GM18909 (cell line): Measurements from ENCODE around the gene C16orf90.

Experiments used
- ATAC-seq: cut with Tn5 transposase; IDR thresholded peaks from one replicate; pipeline ENCODE4 v1.9.1; 2021; ENCODE audit warnings: mild to moderate bottlenecking; ENCODE audit not compliant: unreplicated experiment, poor library complexity

Gene C16orf90

DNA sequence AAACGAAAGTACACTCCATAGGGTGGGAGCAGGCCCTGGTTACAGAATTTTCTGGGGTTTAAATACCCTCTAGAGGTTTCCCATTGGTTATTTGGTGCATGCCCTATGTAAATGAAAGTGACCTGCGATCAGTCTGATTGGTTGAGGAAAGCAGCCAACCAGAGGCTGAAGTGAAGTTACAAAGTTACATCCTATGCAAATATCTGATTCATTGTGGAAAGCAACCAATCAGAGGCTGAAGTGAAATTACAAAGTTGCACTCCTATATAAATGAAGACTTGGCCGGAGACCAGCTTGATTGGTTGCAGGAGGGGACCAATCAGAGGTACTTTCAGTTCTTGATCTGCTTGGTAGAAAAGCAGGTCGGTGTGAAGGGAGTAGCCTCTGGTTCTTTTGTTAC lies 27.4 kb downstream of the C16orf90 start:
- no peak for ATAC-seq

DNA sequence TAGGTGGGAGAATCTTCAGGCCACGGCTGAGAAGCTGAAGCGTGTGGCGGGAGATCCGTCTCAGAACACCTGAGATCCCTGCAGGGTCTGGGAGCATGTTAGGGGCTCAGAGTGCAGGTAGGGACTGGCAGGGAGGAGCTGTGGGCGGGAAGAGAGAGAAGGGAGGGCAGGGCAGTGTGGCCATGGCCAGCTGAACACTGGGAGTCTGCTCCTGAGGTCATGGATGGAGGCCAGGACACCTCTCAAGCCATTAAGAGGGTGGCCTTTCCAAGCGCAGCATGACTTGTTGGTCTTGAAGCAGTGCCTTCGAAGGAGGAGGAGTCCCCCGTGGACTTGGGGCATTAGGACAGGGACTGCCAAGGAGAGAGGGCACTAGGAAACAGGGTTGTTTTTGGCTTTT lies 28.1 kb downstream of the C16orf90 start:
- no peak for ATAC-seq

DNA sequence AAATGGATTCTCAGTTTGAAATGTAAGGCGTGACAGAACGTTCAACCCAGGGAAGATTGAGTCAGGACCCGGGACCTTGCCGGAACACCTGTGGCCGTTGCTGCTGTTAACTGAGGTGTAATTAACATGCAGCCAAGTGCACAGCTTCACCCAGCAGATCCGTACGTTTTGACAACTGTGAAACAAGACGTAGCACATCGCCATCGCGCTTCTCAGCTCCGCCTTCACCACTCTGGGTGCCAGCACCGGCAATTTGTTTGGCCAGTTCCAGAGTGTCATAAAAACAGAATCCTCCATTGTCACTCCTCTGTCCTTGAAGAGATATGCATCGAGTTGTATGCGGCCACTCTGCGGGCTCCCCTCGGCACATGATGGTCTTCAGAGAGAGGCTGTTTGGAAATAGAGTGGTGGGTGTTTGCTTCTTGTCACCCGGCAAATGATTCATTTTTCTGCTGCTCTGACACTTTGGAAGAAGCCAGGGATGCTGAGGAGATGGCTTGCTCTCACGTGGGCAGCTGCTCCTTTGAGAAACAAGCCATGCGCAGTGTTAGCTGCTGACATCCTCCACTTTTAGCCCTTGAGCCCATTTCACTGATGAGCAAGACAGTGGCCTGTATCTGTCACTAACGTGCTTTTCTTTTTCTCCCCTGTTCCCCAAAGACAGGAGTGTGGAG lies 29.2 kb downstream of the C16orf90 start:
- ATAC-seq, result no peak

DNA sequence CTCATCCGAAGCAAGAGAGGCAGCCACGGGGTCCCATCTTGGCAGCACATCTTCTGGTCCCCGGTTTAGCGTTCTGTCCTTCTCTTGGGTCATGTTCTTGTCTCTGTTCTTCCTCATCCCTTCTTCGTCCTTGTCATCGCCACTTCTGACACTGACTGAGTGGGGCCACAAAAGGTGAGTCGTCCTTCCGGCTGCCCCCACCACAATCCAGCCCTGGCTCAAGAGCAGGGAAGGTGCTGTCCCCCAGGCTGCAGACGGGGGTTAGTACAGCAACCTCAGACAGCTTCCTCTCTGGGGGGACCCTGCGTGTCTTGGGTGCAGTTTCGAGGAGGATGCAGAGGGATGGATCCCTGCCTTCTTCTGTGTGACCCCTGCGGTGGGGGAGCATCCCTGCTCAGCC lies 30.0 kb downstream of the C16orf90 start:
- ATAC-seq, result no peak

- no peak for ATAC-seq
These were observed 34.1 kb downstream of the C16orf90 start for GRCh38 chr16:3461151-3461550.

GRCh38 chr16:3460585-3460984 lies 34.7 kb downstream of the C16orf90 start:
- no peak for ATAC-seq

GRCh38 chr16:3460121-3460520 lies 35.2 kb downstream of the C16orf90 start:
- ATAC-seq, result no peak

DNA sequence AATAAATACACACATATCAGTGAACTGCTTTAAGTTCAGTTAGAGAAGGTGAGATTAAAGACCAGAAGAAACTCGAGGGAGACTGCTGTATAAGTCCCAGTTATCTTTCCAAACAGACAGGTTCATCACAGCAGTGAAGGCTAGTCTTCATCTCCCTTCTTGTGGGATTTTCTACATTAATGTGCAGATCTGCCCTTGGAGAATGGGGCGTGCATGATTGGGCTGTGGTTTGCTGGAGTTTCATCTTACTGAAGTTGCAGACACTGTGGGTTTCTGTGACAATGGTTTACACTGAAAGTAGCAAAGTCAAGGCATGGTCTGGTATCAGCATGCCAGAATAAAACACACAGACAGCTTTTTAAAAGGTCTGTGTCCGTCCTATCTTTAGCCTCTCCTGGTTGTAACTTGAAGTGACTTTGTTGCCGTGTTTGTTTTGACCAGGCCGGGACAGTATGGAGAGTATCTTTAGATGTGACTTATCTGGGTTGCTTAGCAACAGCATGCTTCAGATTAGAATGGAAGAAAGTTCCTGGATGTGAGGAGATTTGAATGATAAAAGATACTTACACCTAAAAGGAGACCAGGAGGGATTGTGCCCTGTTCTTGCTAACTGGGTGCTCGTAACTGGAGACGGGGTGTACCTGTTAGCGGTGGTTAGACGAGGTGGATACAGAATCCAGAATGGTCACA lies 35.7 kb downstream of the C16orf90 start:
- ATAC-seq, result no peak

DNA sequence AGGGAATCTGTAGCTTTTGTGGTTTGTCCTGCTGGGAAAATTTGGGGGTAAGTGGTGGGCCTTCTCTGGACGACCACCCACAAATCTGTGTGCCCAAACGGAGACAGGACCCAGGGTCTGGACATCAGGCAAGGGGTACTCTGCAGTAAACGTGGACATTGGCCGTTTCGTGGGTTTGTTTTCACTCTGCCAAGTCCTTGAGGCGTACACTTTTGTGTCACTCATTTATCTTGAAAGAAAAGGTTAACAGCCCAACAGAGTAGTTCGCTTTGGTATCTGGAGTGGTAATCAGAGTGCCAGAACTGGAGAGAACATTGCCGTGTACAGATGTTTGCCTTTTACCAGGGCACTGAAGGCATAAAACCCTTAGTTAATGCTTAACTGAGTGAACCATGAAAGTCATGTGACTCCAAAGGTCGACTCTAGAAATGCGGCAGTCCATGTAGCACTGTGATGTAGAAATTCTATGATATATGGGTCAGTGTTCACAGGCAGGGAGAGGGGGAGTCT lies 36.4 kb downstream of the C16orf90 start:
- peak; percentile 40 for ATAC-seq

DNA sequence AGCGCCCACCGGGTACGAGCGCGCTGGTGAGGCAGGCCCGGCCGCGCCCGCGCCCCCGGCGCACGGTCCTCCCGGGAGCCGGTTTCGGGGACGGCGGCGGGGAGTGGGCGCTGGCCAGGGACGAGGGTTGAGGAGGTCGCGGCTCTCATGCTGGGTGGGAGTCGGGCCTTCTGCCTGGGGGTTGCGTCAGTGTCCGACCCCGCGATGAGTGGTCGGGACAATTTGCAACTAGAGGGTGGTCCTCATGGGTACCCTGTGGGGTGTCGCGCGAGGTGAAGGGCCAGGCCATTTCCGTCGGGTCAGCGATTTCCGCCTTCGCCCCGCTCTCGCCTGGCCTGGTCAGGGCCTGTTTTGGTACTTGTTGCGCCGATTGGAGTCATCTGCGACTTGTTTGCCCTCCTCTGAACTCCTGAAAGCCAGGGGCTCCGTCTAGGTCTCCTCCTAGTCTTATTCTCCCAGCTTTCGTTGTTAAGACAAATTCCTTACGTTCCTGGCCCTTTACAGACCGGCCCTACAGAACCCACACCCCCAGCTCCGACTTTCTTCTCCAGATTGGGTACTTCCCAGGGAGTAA lies 36.9 kb downstream of the C16orf90 start:
- ATAC-seq, result peak; percentile 17

DNA sequence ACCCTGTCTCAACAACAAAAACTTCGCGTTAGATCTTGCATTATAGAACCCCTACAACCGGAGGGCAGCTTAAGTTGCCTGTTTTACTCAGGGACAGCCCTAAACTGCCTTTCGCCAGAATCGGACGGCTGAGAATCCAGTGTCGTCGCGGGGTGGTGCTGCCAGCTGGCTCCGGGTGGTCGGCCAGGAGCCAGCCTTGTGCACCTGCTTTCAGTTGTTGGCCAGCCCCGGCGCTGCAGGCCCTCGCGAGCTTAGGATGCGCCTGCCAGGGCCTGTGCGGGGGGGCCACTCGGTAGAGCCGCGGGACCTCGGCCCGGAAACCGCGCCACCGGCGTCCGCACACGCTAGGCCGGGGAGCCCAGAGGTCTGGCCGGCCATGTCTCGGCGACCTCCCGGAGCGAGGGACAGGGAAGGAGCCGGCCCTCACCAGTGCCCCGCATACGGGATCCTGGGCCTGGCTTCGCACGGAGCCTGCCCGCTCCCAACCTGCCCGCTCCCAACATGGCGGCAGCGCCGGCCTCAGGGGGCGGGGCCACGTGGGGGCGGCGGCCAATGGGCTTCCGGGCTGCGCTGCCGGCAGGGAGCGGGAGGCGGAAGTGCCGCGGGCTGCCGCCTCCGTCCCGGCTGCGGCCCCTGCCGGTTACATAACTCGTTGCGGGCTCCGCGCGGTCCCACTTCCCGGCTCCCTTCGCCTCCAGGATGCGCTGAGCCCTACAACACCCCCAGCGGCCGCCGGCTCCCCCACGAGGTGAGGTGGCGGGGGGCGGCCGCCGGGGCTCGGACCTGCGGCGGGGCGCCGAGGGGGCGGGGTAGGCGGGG lies 37.6 kb downstream of the C16orf90 start:
- peak; percentile 79 for ATAC-seq

- no peak for ATAC-seq
These were observed 40.6 kb downstream of the C16orf90 start for GRCh38 chr16:3454631-3455147.

GRCh38 chr16:3454093-3454492 lies 41.2 kb downstream of the C16orf90 start:
- no peak for ATAC-seq

- ATAC-seq, result peak; percentile 26
These were observed 51.3 kb downstream of the C16orf90 start for GRCh38 chr16:3444032-3444388.
